ENCODE results near the gene SH3GLB2. TPM values are rescaled to one million over a fixed set of nuclear protein-coding genes. Genes with fewer than 3 reads are reported as not detected.

SH3GLB2 gene
- total and polyA plus RNA-seq, 2 donors (not counting 1 experiment from before 2014, with no cell fraction given), result 27.3 to 42.3 TPM

- DNase-seq (ENCODE audit: low read depth in 2 of 2), result no peak
- peaks cover 3% of the 10 kb centered on the region for H3K4me1 ChIP-seq (ENCODE audit: control insufficient read depth, extremely low read depth, insufficient read depth, low read length)
- no peaks in the 10 kb centered on the region for H4K20me1 ChIP-seq (ENCODE audit: control insufficient read depth, extremely low read depth, insufficient read depth, low read length)
- H3K27me3 ChIP-seq (ENCODE audit: control insufficient read depth, insufficient read depth, low read length), result no peaks in the 10 kb centered on the region
- no peak overlapping the region for H3K4me2 ChIP-seq (ENCODE audit: extremely low read depth, insufficient read depth, low read length)
- TF ChIP-seq CTCF (conservative IDR thresholded peaks at IDR 0.05 in 1 of 2, IDR thresholded peaks at IDR 0.05 in 1 of 2; ENCODE audit: low read depth in 1 of 2, low read length in 2 of 2), result no peak
- no peak for TF ChIP-seq EZH2 (IDR thresholded peaks at IDR 0.05; ENCODE audit: low read length, missing control alignments)
- H3K79me2 ChIP-seq (ENCODE audit: control insufficient read depth, insufficient read depth, low read length), result no peaks in the 10 kb centered on the region
- H3K4me3 ChIP-seq (replicated peaks in 1 of 4; ENCODE audit: control extremely low read depth in 1 of 4, insufficient read depth in 1 of 4, low read depth in 3 of 4, low read length in 4 of 4), result no peak overlapping the region
- peaks cover 21% of the 10 kb centered on the region for H3K36me3 ChIP-seq (ENCODE audit: control insufficient read depth, insufficient read depth, low read length)
- no peak overlapping the region for H3K27ac ChIP-seq (ENCODE audit: insufficient read depth, low read length)
- no peak overlapping the region for H2AFZ ChIP-seq (ENCODE audit: low read length)
- H3K9me3 ChIP-seq (ENCODE audit: control insufficient read depth, insufficient read depth, low read depth, low read length), result no peaks in the 10 kb centered on the region
- H3K9ac ChIP-seq (ENCODE audit: insufficient read depth, low read length), result no peak overlapping the region
Observed at GRCh38 chr9:129009584-129010141, 18.5 kb downstream of the SH3GLB2 start.

GRCh38 chr9:129008986-129009583 lies 19.0 kb downstream of the SH3GLB2 start:
- Histone ChIP-seq H3K27ac (ENCODE audit: insufficient read depth, low read length) (no peak overlapping the region), H2AFZ (ENCODE audit: low read length) (no peak overlapping the region), H3K4me2 (ENCODE audit: extremely low read depth, insufficient read depth, low read length) (no peak overlapping the region), H3K9me3 (ENCODE audit: control insufficient read depth, insufficient read depth, low read depth, low read length) (no peaks in the 10 kb centered on the region), H3K4me1 (ENCODE audit: control insufficient read depth, extremely low read depth, insufficient read depth, low read length) (peaks cover 3% of the 10 kb centered on the region), H3K36me3 (ENCODE audit: control insufficient read depth, insufficient read depth, low read length) (peaks cover 21% of the 10 kb centered on the region), H3K79me2 (ENCODE audit: control insufficient read depth, insufficient read depth, low read length) (no peaks in the 10 kb centered on the region), H3K4me3 (replicated peaks in 1 of 4; ENCODE audit: control extremely low read depth in 1 of 4, insufficient read depth in 1 of 4, low read depth in 3 of 4, low read length in 4 of 4) (no peak overlapping the region), H3K27me3 (ENCODE audit: control insufficient read depth, insufficient read depth, low read length) (no peaks in the 10 kb centered on the region), H4K20me1 (ENCODE audit: control insufficient read depth, extremely low read depth, insufficient read depth, low read length) (no peaks in the 10 kb centered on the region), H3K9ac (ENCODE audit: insufficient read depth, low read length) (no peak overlapping the region)
- DNase-seq (ENCODE audit: low read depth in 2 of 2), result no peak
- TF ChIP-seq EZH2 (IDR thresholded peaks at IDR 0.05; ENCODE audit: low read length, missing control alignments) (no peak), CTCF (conservative IDR thresholded peaks at IDR 0.05 in 1 of 2, IDR thresholded peaks at IDR 0.05 in 1 of 2; ENCODE audit: low read depth in 1 of 2, low read length in 2 of 2) (no peak)

- Histone ChIP-seq H3K27ac (ENCODE audit: insufficient read depth, low read length) (no peak overlapping the region), H3K9ac (ENCODE audit: insufficient read depth, low read length) (no peak overlapping the region), H4K20me1 (ENCODE audit: control insufficient read depth, extremely low read depth, insufficient read depth, low read length) (no peaks in the 10 kb centered on the region), H3K27me3 (ENCODE audit: control insufficient read depth, insufficient read depth, low read length) (no peaks in the 10 kb centered on the region), H3K79me2 (ENCODE audit: control insufficient read depth, insufficient read depth, low read length) (no peaks in the 10 kb centered on the region), H3K9me3 (ENCODE audit: control insufficient read depth, insufficient read depth, low read depth, low read length) (no peaks in the 10 kb centered on the region), H3K4me1 (ENCODE audit: control insufficient read depth, extremely low read depth, insufficient read depth, low read length) (peaks cover 3% of the 10 kb centered on the region), H3K4me3 (replicated peaks in 1 of 4; ENCODE audit: control extremely low read depth in 1 of 4, insufficient read depth in 1 of 4, low read depth in 3 of 4, low read length in 4 of 4) (no peak overlapping the region), H3K36me3 (ENCODE audit: control insufficient read depth, insufficient read depth, low read length) (peaks cover 21% of the 10 kb centered on the region), H3K4me2 (ENCODE audit: extremely low read depth, insufficient read depth, low read length) (no peak overlapping the region), H2AFZ (ENCODE audit: low read length) (no peak overlapping the region)
- no peak for DNase-seq (ENCODE audit: low read depth in 2 of 2)
- no peak for TF ChIP-seq CTCF (conservative IDR thresholded peaks at IDR 0.05 in 1 of 2, IDR thresholded peaks at IDR 0.05 in 1 of 2; ENCODE audit: low read depth in 1 of 2, low read length in 2 of 2)
- no peak for TF ChIP-seq EZH2 (IDR thresholded peaks at IDR 0.05; ENCODE audit: low read length, missing control alignments)
Observed at GRCh38 chr9:129008469-129008965, 19.6 kb downstream of the SH3GLB2 start.
